Measurements from ENCODE around the gene RRAD.

DNA sequence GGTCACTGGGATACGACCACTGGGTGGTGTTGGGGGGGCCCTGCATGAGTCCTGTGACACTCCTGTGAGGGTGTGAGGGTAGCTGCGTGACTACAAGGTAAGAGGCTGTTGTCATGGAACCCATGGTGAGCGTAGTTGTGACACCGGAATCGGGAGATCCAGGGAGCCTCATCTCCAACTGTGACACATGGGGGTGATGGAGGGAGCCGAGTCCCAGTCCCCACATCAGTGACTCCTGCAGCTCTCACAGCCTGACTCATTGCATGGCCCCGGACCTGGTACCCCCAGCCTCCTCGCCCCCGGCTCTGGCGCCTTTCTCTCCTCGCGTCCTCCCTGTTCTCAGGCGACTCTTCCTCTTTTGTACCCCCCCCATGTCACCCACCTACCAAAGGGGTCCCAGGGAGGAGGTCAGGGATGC, 20.9 kb downstream of the RRAD start:
- TF ChIP-seq EZH2 (IDR thresholded peaks at IDR 0.05; ENCODE audit: insufficient read depth, poor library complexity, severe bottlenecking) (no peak), EZH2phosphoT487 (IDR thresholded peaks at IDR 0.05; ENCODE audit: insufficient read depth, low read depth) (no peak)
